Stimulated activated CD4-positive, alpha-beta T cell treated with anti-CD3 and anti-CD28 coated beads, Interleukin-1b, Interleukin-23, amount 100 ng/mL, for 4 hours (primary cell): ENCODE results near the gene ZDHHC23.

Experiments
- DNase-seq, 2 donors: peaks; one replicate each; pipeline ENCODE4 v3.0.0-alpha.2; 2020; ENCODE audit warnings: low read depth in 2 of 2

ZDHHC23 gene

GRCh38 chr3:114011059-114011797 is 63.4 kb downstream of the ZDHHC23 start:
- DNase-seq: no peak
